ENCODE results near the gene RNU6-1. TPM values are rescaled to one million over a fixed set of nuclear protein-coding genes. Genes with fewer than 3 reads are reported as not detected.

RNU6-1 gene
- total and polyA plus RNA-seq, 8 donors = not detected

GRCh38 chr15:67824197-67824968 is 15.5 kb downstream of the RNU6-1 start:
- no peaks in the 10 kb centered on the region for H3K9me3 ChIP-seq
- no peak overlapping the region for H3K4me3 ChIP-seq
- ATAC-seq (no peak), DNase-seq (peak in 1 of 4 donors; percentile 49)
- peaks cover 23 to 64% of the 10 kb centered on the region in 2 donors for H3K4me1 ChIP-seq
- H3K27ac ChIP-seq = no peak overlapping the region
- intact Hi-C loops (cut with DNase I) = no loop called here
- H3K36me3 ChIP-seq = no peaks in the 10 kb centered on the region
- peaks cover 99 to 100% of the 10 kb centered on the region in 2 donors for H3K27me3 ChIP-seq
- no peak for TF ChIP-seq CTCF (IDR thresholded peaks at IDR 0.05)

- ATAC-seq = no peak
- peak in 1 of 4 donors; percentile 70 for DNase-seq
- Histone ChIP-seq H3K4me1 (peaks cover 20 to 56% of the 10 kb centered on the region in 2 donors), H3K4me3 (no peak overlapping the region), H3K9me3 (no peaks in the 10 kb centered on the region), H3K27ac (no peak overlapping the region), H3K27me3 (peaks cover 94 to 100% of the 10 kb centered on the region in 2 donors), H3K36me3 (no peaks in the 10 kb centered on the region)
- intact Hi-C loops (cut with DNase I) = no loop called here
- no peak for TF ChIP-seq CTCF (IDR thresholded peaks at IDR 0.05)
Measured at GRCh38 chr15:67823314-67824196, 16.3 kb downstream of the RNU6-1 start.

GRCh38 chr15:67822537-67823313 is 17.1 kb downstream of the RNU6-1 start:
- Histone ChIP-seq H3K9me3 (no peaks in the 10 kb centered on the region), H3K36me3 (no peaks in the 10 kb centered on the region), H3K4me3 (no peak overlapping the region), H3K4me1 (peaks cover 12 to 48% of the 10 kb centered on the region in 2 donors), H3K27me3 (peaks cover 86 to 100% of the 10 kb centered on the region in 2 donors), H3K27ac (no peak overlapping the region)
- TF ChIP-seq CTCF (IDR thresholded peaks at IDR 0.05) = no peak
- DNase-seq (peak in 1 of 4 donors; percentile 56), ATAC-seq (no peak)
- intact Hi-C loops (cut with DNase I) = no loop called here

- peaks cover 9 to 39% of the 10 kb centered on the region in 2 donors for H3K4me1 ChIP-seq
- DNase-seq (peak in 1 of 4 donors; percentile 36), ATAC-seq (no peak)
- no peak for TF ChIP-seq CTCF (IDR thresholded peaks at IDR 0.05)
- H3K27ac ChIP-seq = no peak overlapping the region
- intact Hi-C loops (cut with DNase I) = no loop called here
- H3K27me3 ChIP-seq = peaks cover 77 to 100% of the 10 kb centered on the region in 2 donors
- no peaks in the 10 kb centered on the region for H3K36me3 ChIP-seq
- H3K4me3 ChIP-seq = no peak overlapping the region
- no peaks in the 10 kb centered on the region for H3K9me3 ChIP-seq
Measured at GRCh38 chr15:67821784-67822440, 17.9 kb downstream of the RNU6-1 start.

All from left lung (tissue), 10 donors.